HCT116 (cell line): ENCODE data around the gene IL36G. TPM values are rescaled to one million over a fixed set of nuclear protein-coding genes. Genes with fewer than 3 reads are reported as not detected.

Source experiments
- ATAC-seq: fragments of 200-7000 bp; cut with Tn5 transposase; 2 replicates; pipeline ENCODE4 v1.9.1; 2020; ENCODE audit warnings: mild to moderate bottlenecking, moderate library complexity
- BruUV-seq: library from RNA; stranded (reverse); fragments of 400-500 nt; replicated peaks from 2 replicates; lab custom pipeline; 2021; lab: Mats Ljungman, UMichigan
- CTCF ChIA-PET: fragments of 300-600 bp; sonication (Branson Sonifier 250); formaldehyde crosslinking; loops from one replicate; lab custom pipeline; 2021; ENCODE audit warnings: antibody characterized with exemption; lab: Charles Lee
- POLR2A ChIA-PET: fragments of 300-600, 350-600 bp; sonication (Branson Sonifier 250); formaldehyde crosslinking; loops from one replicate; lab custom pipeline; 2021; ENCODE audit warnings: antibody characterized with exemption; lab: Charles Lee
- RAD21 ChIA-PET, 2 experiments: fragments of 300-600 bp; sonication (Branson Sonifier 250); formaldehyde crosslinking; loops; one replicate each; lab custom pipeline; 2023; ENCODE audit warnings: low total read pairs in 2 of 2; ENCODE audit not compliant: uncharacterized antibody in 2 of 2, unreplicated experiment in 2 of 2, low non-redundant PET in 1 of 2; lab: Charles Lee
- DNase-seq: peaks from one replicate; pipeline ENCODE4 v3.0.0-alpha.2; 2010; ENCODE audit warnings: low read depth, low spot score
- H2AFZ ChIP-seq: fragments of 200-600 bp; shearing (Covaris generic), sonication (generic); 2 replicates; pipeline ENCODE4 v1.6.1; 2017; ENCODE audit warnings: low read depth, mixed run types, mixed read lengths, antibody characterized with exemption, low read length; ENCODE audit not compliant: poor library complexity, severe bottlenecking
- H3K27ac ChIP-seq: 2 replicates; pipeline ENCODE4 v1.5.1; 2012; ENCODE audit warnings: low read depth, low read length
- H3K27me3 ChIP-seq: fragments of 200-600 bp; sonication (generic); 2 replicates; pipeline ENCODE4 v1.6.1; 2016; ENCODE audit warnings: mixed run types, low read length, mixed read lengths; ENCODE audit not compliant: insufficient read depth
- H3K36me3 ChIP-seq, 2 experiments: fragments of 200-500 bp in 1 of 2; fragments of 200-600 bp in 1 of 2; sonication (Bioruptor generic) in 1 of 2; sonication (generic) in 1 of 2; 2 replicates each; pipeline versions ENCODE4 v1.5.1 to v1.6.1; 2014 to 2016; ENCODE audit warnings: low read length in 2 of 2, inconsistent platforms in 1 of 2, mixed read lengths in 1 of 2, mixed run types in 1 of 2; ENCODE audit not compliant: insufficient read depth in 2 of 2, control insufficient read depth in 1 of 2
- H3K4me1 ChIP-seq, 2 experiments: fragments of 200-600 bp in 1 of 2; sonication (generic) in 1 of 2; 2 replicates each; pipeline versions ENCODE4 v1.5.1 to v1.6.1; 2012 to 2017; ENCODE audit warnings: low read length in 2 of 2, inconsistent platforms in 1 of 2, mild to moderate bottlenecking in 1 of 2, mixed read lengths in 1 of 2, mixed run types in 1 of 2, moderate library complexity in 1 of 2; ENCODE audit not compliant: insufficient read depth in 2 of 2, control insufficient read depth in 1 of 2
- H3K4me2 ChIP-seq: fragments of 200-600 bp; sonication (generic); 2 replicates; pipeline ENCODE4 v1.6.1; 2017; ENCODE audit warnings: mixed run types, low read length, mixed read lengths
- H3K4me3 ChIP-seq, 2 experiments: fragments of 200-600 bp in 1 of 2; sonication (generic) in 1 of 2; replicated peaks in 1 of 2; 2 replicates each; pipeline ENCODE4 v1.5.1; 2011 to 2016; ENCODE audit warnings: low read length in 2 of 2, control low read depth in 1 of 2, low read depth in 1 of 2, mild to moderate bottlenecking in 1 of 2, mixed read lengths in 1 of 2, mixed run types in 1 of 2
- H3K79me2 ChIP-seq: fragments of 200-600 bp; sonication (generic); 2 replicates; pipeline ENCODE4 v1.6.1; 2017; ENCODE audit warnings: mild to moderate bottlenecking, mixed run types, low read length, moderate library complexity, mixed read lengths; ENCODE audit not compliant: insufficient read depth
- H3K9ac ChIP-seq: fragments of 200-600 bp; sonication (generic); 2 replicates; pipeline ENCODE4 v1.6.1; 2016; ENCODE audit warnings: low read length, mixed read lengths
- H3K9me2 ChIP-seq: fragments of 200-600 bp; sonication (generic), shearing (Covaris generic); 2 replicates; pipeline ENCODE4 v1.6.1; 2017; ENCODE audit warnings: mixed run types, mild to moderate bottlenecking, moderate library complexity; ENCODE audit not compliant: insufficient read depth
- H3K9me3 ChIP-seq, 2 experiments: fragments of 200-500 bp in 1 of 2; fragments of 200-600 bp in 1 of 2; sonication (Bioruptor generic) in 1 of 2; sonication (generic) in 1 of 2; 2 replicates each; pipeline ENCODE4 v1.6.1; 2014 to 2017; ENCODE audit warnings: low read length in 2 of 2, mixed read lengths in 2 of 2, inconsistent platforms in 1 of 2, low read depth in 1 of 2, mild to moderate bottlenecking in 1 of 2, mixed run types in 1 of 2, moderate library complexity in 1 of 2; ENCODE audit not compliant: control insufficient read depth in 1 of 2, insufficient read depth in 1 of 2
- H4K20me1 ChIP-seq: fragments of 200-600 bp; sonication (generic), shearing (Covaris generic); 2 replicates; pipeline ENCODE4 v1.6.1; 2017; ENCODE audit warnings: mixed run types, mild to moderate bottlenecking, moderate library complexity; ENCODE audit not compliant: insufficient read depth
- CBX3 ChIP-seq: IDR thresholded peaks from 2 replicates; pipeline ENCODE4 v1.6.1; 2012; ENCODE audit warnings: low read depth
- CEBPB ChIP-seq: IDR thresholded peaks from 2 replicates; pipeline ENCODE4 v1.6.1; 2012; ENCODE audit warnings: low read depth
- ELF1 ChIP-seq: IDR thresholded peaks from 2 replicates; pipeline ENCODE4 v1.6.1; 2012; ENCODE audit warnings: low read depth, borderline replicate concordance
- EZH2 ChIP-seq: fragments of 200-600 bp; sonication (generic); IDR thresholded peaks from 2 replicates; pipeline ENCODE4 v1.6.1; 2017; ENCODE audit warnings: antibody characterized with exemption, mixed run types
- EZH2phosphoT487 ChIP-seq: fragments of 200-600 bp; IDR thresholded peaks from 2 replicates; pipeline ENCODE4 v1.6.1; 2018; ENCODE audit warnings: antibody characterized with exemption, borderline replicate concordance
- JUND ChIP-seq: IDR thresholded peaks from 2 replicates; pipeline ENCODE4 v1.6.1; 2012
- MAX ChIP-seq: IDR thresholded peaks from 2 replicates; pipeline ENCODE4 v1.6.1; 2012
- RAD21 ChIP-seq: IDR thresholded peaks from 2 replicates; pipeline ENCODE4 v1.6.1; 2012; ENCODE audit warnings: low read depth, mild to moderate bottlenecking
- SIN3A ChIP-seq: IDR thresholded peaks from 2 replicates; pipeline ENCODE4 v1.6.1; 2012; ENCODE audit warnings: low read depth
- SP1 ChIP-seq: IDR thresholded peaks from 2 replicates; pipeline ENCODE4 v1.6.1; 2012; ENCODE audit warnings: low read depth
- SRF ChIP-seq: IDR thresholded peaks from 2 replicates; pipeline ENCODE4 v1.6.1; 2012; ENCODE audit warnings: low read depth
- TCF7L2 ChIP-seq: IDR thresholded peaks from 2 replicates; pipeline ENCODE4 v1.7.0; 2011; ENCODE audit warnings: borderline replicate concordance, inconsistent platforms; ENCODE audit not compliant: insufficient read depth, insufficient read length; ENCODE audit errors: extremely low read depth
- YY1 ChIP-seq: IDR thresholded peaks from 2 replicates; pipeline ENCODE4 v1.6.1; 2011; ENCODE audit warnings: low read length, low read depth, moderate library complexity, mild to moderate bottlenecking; ENCODE audit not compliant: insufficient replicate concordance; ENCODE audit errors: extremely low read depth
- ZFX ChIP-seq: fragments of 450-650 bp; IDR thresholded peaks from 2 replicates; pipeline ENCODE4 v1.6.1; 2017
- intact Hi-C: fragments of 100-400 bp; cut with micrococcal nuclease; formaldehyde crosslinking; loops from 2 replicates; pipeline ENCODE4 v1.10.0; 2022
- total RNA-seq: library from RNA; stranded (reverse); gene quantifications from one replicate; pipeline ENCODE4 v1.2.1, GENCODE V29; 2021; ENCODE audit not compliant: unreplicated experiment
- TF ChIP-seq, protein P1 (sequence below): IDR thresholded peaks from 2 replicates; pipeline ENCODE4 v1.6.1; 2011; ENCODE audit warnings: mild to moderate bottlenecking, low read length, moderate library complexity; ENCODE audit not compliant: insufficient replicate concordance; ENCODE audit errors: extremely low read depth
- TF ChIP-seq, protein P2 (sequence below): IDR thresholded peaks from 2 replicates; pipeline ENCODE4 v1.6.1; 2012

IL36G gene
- total RNA-seq, 1 experiment from 2014 or later = not detected

DNA sequence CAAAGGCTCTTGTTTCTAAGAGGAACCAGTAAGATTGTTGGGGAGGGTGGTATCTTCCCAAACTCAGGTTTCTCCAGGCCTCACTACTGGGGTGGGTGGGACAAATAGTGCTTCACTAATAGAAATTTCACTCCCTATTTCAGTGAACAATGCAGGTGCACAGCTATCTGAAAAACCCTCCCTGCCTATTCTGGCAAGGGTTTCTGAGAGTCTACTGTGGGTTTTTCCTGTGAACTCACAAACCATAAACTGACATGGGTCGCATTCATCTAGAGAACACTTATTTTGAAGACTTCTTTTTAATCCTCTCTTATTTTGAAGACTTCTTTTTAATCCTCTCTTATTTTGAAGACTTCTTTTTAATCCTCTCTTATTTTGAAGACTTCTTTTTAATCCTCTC, 31.8 kb downstream of the IL36G start:
- no peak overlapping the region for H3K4me3 ChIP-seq
- no peaks in the 10 kb centered on the region for H3K9me3 ChIP-seq
- no peaks in the 10 kb centered on the region for H3K27me3 ChIP-seq
- CTCF ChIA-PET = no interaction called here
- no peak overlapping the region for H3K4me2 ChIP-seq
- H3K36me3 ChIP-seq = no peaks in the 10 kb centered on the region
- no peaks in the 10 kb centered on the region for H3K79me2 ChIP-seq
- no peak overlapping the region for H2AFZ ChIP-seq
- H3K9ac ChIP-seq = no peak overlapping the region
- no peak for DNase-seq
- no peak overlapping the region for H3K27ac ChIP-seq
- H3K4me1 ChIP-seq = no peaks in the 10 kb centered on the region
- TF ChIP-seq EZH2 (no peak), CBX3 (no peak), EZH2phosphoT487 (no peak), CEBPB (no peak), RAD21 (no peak), JUND (no peak), SRF (no peak)
- TF ChIP-seq, protein P1, sequence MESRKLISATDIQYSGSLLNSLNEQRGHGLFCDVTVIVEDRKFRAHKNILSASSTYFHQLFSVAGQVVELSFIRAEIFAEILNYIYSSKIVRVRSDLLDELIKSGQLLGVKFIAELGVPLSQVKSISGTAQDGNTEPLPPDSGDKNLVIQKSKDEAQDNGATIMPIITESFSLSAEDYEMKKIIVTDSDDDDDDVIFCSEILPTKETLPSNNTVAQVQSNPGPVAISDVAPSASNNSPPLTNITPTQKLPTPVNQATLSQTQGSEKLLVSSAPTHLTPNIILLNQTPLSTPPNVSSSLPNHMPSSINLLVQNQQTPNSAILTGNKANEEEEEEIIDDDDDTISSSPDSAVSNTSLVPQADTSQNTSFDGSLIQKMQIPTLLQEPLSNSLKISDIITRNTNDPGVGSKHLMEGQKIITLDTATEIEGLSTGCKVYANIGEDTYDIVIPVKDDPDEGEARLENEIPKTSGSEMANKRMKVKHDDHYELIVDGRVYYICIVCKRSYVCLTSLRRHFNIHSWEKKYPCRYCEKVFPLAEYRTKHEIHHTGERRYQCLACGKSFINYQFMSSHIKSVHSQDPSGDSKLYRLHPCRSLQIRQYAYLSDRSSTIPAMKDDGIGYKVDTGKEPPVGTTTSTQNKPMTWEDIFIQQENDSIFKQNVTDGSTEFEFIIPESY = no peak
- TF ChIP-seq, protein P2, sequence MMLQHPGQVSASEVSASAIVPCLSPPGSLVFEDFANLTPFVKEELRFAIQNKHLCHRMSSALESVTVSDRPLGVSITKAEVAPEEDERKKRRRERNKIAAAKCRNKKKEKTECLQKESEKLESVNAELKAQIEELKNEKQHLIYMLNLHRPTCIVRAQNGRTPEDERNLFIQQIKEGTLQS = no peak
- BruUV-seq = no TSS peak
- POLR2A ChIA-PET = no interaction called here
- RAD21 ChIA-PET = no interaction called here
- ATAC-seq = no peak
- no peaks in the 10 kb centered on the region for H4K20me1 ChIP-seq
- no peaks in the 10 kb centered on the region for H3K9me2 ChIP-seq
- intact Hi-C loops = no loop called here

DNA sequence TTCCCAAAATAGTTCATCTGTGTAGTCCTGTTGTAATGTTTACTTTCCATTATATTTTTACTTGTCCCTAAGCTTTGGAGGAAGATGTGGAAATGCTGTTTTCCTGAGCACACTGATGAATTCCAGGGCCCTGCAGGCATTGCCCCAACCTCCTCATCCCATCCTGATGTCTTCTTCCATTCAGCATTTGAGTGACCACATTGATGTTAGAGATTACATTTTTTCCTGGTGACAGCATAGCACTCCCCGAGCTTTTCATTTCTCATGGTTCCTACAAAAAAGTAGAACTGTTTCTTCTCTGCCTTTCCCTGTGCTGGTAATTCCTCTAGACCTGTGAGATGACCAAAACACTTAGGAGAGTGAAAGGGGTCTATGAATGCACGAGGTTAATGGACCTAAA, 32.3 kb downstream of the IL36G start:
- RAD21 ChIA-PET = no interaction called here
- DNase-seq (no peak), ATAC-seq (no peak)
- H3K27ac ChIP-seq = no peak overlapping the region
- H3K4me1 ChIP-seq = no peaks in the 10 kb centered on the region
- no peaks in the 10 kb centered on the region for H3K79me2 ChIP-seq
- H3K9me2 ChIP-seq = no peaks in the 10 kb centered on the region
- no peaks in the 10 kb centered on the region for H3K36me3 ChIP-seq
- H3K27me3 ChIP-seq = no peaks in the 10 kb centered on the region
- POLR2A ChIA-PET = no interaction called here
- H3K9ac ChIP-seq = no peak overlapping the region
- no peak overlapping the region for H2AFZ ChIP-seq
- no peak overlapping the region for H3K4me2 ChIP-seq
- intact Hi-C loops = no loop called here
- BruUV-seq = no TSS peak
- CTCF ChIA-PET = no interaction called here
- no peaks in the 10 kb centered on the region for H4K20me1 ChIP-seq
- no peaks in the 10 kb centered on the region for H3K9me3 ChIP-seq
- no peak overlapping the region for H3K4me3 ChIP-seq
- TF ChIP-seq EZH2phosphoT487 = no peak
- TF ChIP-seq, protein P2 = no peak
- TF ChIP-seq SIN3A = no peak
- TF ChIP-seq JUND = no peak
- TF ChIP-seq SP1 = no peak
- TF ChIP-seq TCF7L2 = no peak
- TF ChIP-seq YY1 = no peak
- TF ChIP-seq ELF1 = no peak
- no peak for TF ChIP-seq MAX
- no peak for TF ChIP-seq ZFX
- TF ChIP-seq CBX3 = no peak
